ENCODE data around the gene HMCN1. TPM values are rescaled to one million over a fixed set of nuclear protein-coding genes. Genes with fewer than 3 reads are reported as not detected.

HMCN1 gene
- total RNA-seq, 1 donor, result under 0.01 TPM

DNA sequence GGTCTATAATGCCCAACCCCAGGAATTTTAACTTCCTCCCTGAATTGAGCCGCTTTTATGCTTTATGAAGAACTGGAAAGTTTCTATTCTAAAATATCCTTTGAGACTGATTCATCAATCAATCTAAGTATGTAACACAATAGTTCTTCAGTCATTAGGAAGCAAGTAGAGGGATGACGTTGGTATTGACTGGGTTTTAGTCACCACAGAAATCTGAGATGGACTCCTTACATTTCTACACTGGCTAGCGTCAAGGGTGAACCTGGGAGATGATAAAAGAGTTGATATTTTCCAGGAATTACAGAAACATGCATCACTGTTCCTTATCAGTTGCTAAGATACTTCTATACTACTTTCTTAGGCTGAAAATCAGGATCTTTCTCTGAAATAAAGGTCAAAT is 308.0 kb downstream of the HMCN1 start:
- no peaks in the 10 kb centered on the region for H3K27me3 ChIP-seq (ENCODE audit: insufficient read depth, low read length)
- no peaks in the 10 kb centered on the region for H3K9me3 ChIP-seq (ENCODE audit: low read depth, low read length)

DNA sequence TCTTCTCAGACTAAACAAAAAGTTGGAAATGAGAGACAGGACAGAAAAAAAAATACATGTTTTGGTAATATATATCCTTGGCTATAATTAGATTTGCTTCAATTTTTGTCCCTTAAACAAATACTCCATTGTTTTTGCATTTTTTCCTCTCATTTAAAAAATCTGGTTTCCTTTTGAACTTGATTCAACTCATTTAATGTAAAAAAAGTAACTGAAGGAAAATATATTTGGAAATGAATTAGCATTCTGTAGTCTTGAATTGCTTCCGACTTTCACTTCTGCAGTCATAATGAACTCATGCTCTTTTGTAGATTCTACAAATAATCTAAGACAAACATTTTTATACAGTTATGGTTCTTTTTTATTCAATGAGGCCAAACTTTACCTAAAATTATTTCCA is 309.1 kb downstream of the HMCN1 start:
- Histone ChIP-seq H3K4me3 (ENCODE audit: low read length) (no peak overlapping the region), H3K27me3 (ENCODE audit: insufficient read depth, low read length) (no peaks in the 10 kb centered on the region), H3K9me3 (ENCODE audit: low read depth, low read length) (no peaks in the 10 kb centered on the region), H3K4me1 (ENCODE audit: insufficient read depth, low read length) (no peaks in the 10 kb centered on the region)

More for the DNA sequence above, 308.0 kb downstream of the HMCN1 start:
- Histone ChIP-seq H3K4me3 (ENCODE audit: low read length) (no peak overlapping the region), H3K4me1 (ENCODE audit: insufficient read depth, low read length) (no peaks in the 10 kb centered on the region)

DNA sequence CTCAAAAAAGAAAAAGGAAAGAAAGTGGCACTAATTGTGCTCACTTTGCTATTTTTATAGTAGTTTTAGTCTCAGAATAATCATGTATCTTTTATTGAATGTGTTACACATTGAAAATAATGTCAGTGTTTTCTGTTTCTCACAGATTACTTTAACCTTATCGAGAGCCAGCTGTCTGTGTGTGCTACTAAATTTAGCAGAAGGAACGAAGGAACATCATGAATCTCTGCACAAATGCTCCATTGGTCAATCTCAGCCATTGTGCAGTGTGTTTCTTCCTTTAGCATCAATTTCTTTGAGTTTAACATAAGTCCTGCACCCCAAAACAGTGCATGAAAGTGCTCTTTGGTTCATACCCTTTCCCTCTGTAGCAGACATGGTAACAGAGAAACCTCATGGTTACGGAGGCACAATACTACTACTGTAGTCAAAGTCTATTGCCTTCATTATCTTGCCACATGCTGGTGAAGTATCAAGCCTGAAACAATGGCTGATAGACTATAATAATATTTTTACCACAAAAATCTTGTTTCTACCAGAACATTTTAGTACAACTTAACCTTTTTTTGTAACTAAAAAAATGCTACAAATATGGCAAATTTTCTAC is 310.0 kb downstream of the HMCN1 start:
- H3K4me1 ChIP-seq (ENCODE audit: insufficient read depth, low read length), result no peaks in the 10 kb centered on the region
- H3K27me3 ChIP-seq (ENCODE audit: insufficient read depth, low read length), result no peaks in the 10 kb centered on the region
- no peak overlapping the region for H3K4me3 ChIP-seq (ENCODE audit: low read length)
- no peaks in the 10 kb centered on the region for H3K9me3 ChIP-seq (ENCODE audit: low read depth, low read length)

DNA sequence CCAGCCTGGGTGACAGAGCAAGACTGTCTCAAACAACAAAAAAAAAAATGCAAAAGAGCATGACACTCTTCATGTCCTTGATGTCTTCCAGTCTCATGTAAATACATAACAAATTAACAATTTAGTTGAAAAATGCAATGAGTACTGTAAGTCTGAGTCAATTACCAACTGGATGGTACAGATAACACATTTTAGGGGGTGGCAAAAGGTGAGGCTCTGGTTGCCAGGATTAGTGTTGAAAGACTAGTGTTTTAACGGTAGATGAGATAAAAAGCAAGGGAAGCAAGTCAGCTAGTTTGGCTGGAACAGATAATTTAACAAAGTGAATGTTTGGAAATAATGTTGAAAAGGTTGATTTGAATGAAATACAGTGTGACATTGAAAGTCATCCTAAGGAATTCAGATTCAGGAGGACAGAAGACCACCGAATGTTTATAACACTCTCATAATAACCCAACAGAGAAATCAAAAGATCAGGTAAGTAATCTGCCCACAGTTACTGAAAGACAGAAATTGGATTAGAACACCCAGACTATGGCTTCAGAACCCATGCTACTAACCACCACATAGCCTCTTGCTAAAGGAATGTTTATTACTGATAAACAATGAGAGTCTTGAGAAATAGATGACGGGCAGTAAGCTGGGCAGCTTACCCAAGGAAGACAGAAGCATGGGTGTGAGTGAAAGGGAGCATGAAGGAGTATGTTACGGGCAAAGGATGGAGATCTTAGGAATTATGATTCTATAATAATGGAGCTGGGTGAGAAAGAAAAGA is 312.4 kb downstream of the HMCN1 start:
- Histone ChIP-seq H3K27me3 (ENCODE audit: insufficient read depth, low read length) (no peaks in the 10 kb centered on the region), H3K4me3 (ENCODE audit: low read length) (no peak overlapping the region), H3K4me1 (ENCODE audit: insufficient read depth, low read length) (no peaks in the 10 kb centered on the region)

DNA sequence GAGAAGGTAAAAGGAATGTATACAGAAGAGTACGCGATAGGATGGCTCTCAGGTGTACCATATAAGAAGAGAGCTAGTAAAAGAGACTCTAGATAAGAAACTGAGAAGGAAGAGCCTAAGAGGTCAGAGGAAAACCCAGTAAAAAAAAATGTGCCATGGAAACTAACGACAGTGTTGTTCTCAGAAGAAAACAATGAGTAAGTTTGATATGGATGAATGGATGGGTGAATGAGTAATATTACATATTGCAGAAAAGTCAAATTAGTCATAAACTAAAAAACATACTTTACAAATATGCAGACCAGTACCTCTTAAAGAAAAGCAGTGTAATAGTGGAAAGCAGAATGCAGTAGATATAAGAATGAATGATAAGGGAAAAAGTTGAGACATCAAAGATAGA is 316.2 kb downstream of the HMCN1 start:
- no peak overlapping the region for H3K4me3 ChIP-seq (ENCODE audit: low read length)
- H3K4me1 ChIP-seq (ENCODE audit: insufficient read depth, low read length), result no peaks in the 10 kb centered on the region
- no peaks in the 10 kb centered on the region for H3K9me3 ChIP-seq (ENCODE audit: low read depth, low read length)
- H3K27me3 ChIP-seq (ENCODE audit: insufficient read depth, low read length), result no peaks in the 10 kb centered on the region

More for the DNA sequence above, 312.4 kb downstream of the HMCN1 start:
- H3K9me3 ChIP-seq (ENCODE audit: low read depth, low read length), result no peaks in the 10 kb centered on the region

DNA sequence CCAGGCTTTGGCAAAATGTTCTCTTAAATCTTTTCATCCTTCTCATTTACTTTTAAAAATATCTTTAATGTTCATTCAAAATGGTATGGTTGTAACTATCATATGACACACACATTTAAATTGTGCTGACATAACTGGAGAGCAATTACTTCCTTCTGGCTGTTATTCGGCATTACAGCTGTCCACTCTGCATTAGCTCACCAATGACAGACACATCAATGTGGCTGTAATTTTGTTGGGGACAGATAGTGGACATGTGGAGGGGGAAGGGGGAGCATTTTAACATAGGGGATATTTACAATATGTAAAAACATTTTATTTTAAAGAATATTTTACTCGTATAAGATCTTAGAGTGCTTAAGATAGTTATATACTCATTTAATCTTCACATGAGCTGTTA is 319.8 kb downstream of the HMCN1 start:
- no peak overlapping the region for H3K4me3 ChIP-seq (ENCODE audit: low read length)
- H3K9me3 ChIP-seq (ENCODE audit: low read depth, low read length), result no peaks in the 10 kb centered on the region
- no peaks in the 10 kb centered on the region for H3K4me1 ChIP-seq (ENCODE audit: insufficient read depth, low read length)
- H3K27me3 ChIP-seq (ENCODE audit: insufficient read depth, low read length), result no peaks in the 10 kb centered on the region

DNA sequence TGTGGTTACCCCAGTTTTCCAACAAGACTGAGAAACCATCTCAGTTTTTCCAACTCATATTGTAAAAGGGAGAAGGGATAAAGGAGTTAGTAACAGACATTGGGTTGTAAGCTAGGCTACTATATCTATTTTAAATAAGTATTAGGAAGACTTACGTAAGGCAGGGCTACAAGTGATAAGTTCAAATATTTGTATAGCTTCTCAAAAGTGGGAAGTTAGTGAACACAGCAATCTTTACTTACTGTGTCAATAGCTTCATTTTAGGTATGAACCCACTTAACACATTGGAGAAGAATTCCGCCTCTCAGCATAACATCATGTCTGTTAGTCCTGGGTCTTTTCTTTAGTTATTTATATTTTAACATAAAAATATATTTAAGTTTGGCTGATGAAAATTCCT is 320.7 kb downstream of the HMCN1 start:
- Histone ChIP-seq H3K4me1 (ENCODE audit: insufficient read depth, low read length) (no peaks in the 10 kb centered on the region), H3K4me3 (ENCODE audit: low read length) (no peak overlapping the region), H3K27me3 (ENCODE audit: insufficient read depth, low read length) (no peaks in the 10 kb centered on the region), H3K9me3 (ENCODE audit: low read depth, low read length) (no peaks in the 10 kb centered on the region)

DNA sequence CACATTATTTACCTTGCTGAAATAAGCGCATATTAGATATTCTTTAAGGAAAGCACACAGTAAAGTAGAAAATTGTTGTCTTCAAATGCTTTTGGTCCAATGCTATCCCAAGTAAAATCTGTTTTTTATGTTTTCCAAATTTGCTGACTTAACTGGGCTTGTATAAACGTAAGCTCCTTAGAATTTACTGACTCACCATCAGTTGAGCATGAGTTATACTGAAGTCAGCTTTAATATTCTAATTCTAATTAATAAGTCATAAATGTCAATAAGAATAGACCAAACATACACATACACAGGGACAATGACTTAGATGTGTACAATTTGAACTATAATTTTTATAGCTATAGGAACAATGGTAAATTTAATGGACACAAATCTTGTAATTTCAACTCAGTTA is 321.7 kb downstream of the HMCN1 start:
- no peaks in the 10 kb centered on the region for H3K9me3 ChIP-seq (ENCODE audit: low read depth, low read length)
- H3K4me3 ChIP-seq (ENCODE audit: low read length), result no peak overlapping the region
- no peaks in the 10 kb centered on the region for H3K27me3 ChIP-seq (ENCODE audit: insufficient read depth, low read length)
- H3K4me1 ChIP-seq (ENCODE audit: insufficient read depth, low read length), result no peaks in the 10 kb centered on the region

DNA sequence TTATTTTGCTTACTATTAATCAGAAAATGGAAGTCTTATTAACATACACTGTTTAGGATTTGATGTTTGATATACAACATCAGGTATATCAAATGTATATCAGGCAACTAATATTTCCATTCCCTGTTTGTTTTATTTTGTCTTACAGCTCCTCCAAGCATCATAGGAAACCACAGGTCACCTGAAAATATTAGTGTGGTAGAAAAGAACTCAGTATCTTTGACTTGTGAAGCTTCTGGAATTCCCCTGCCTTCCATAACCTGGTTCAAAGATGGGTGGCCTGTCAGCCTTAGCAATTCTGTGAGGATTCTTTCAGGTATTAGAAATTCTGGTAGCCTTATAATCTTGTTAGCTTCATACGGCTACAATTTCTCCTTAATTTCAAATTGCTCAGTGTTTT is 322.9 kb downstream of the HMCN1 start:
- Histone ChIP-seq H3K9me3 (ENCODE audit: low read depth, low read length) (no peaks in the 10 kb centered on the region), H3K27me3 (ENCODE audit: insufficient read depth, low read length) (no peaks in the 10 kb centered on the region), H3K4me3 (ENCODE audit: low read length) (no peak overlapping the region), H3K4me1 (ENCODE audit: insufficient read depth, low read length) (no peaks in the 10 kb centered on the region)

DNA sequence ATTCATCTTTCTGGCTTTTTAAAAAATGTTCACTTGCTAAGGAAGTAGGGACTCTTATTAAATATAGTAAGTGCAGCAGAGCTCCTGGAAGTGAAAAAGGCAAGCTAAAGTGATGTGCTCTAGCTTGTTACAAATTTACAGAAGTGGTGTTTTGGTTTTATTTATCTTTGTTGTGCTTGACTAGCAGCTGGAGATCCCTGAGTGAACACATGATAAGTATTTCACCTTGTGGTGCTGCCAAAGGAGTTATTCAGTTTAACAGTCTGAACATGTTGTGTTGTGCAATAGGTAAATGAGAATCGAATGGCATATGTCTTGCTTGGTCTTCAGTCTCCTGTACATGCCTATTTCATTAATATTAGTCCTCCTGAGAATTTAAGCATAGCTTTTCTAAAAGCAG is 325.1 kb downstream of the HMCN1 start:
- H3K4me1 ChIP-seq (ENCODE audit: insufficient read depth, low read length), result no peaks in the 10 kb centered on the region
- H3K4me3 ChIP-seq (ENCODE audit: low read length), result no peak overlapping the region
- H3K9me3 ChIP-seq (ENCODE audit: low read depth, low read length), result no peaks in the 10 kb centered on the region
- H3K27me3 ChIP-seq (ENCODE audit: insufficient read depth, low read length), result no peaks in the 10 kb centered on the region

DNA sequence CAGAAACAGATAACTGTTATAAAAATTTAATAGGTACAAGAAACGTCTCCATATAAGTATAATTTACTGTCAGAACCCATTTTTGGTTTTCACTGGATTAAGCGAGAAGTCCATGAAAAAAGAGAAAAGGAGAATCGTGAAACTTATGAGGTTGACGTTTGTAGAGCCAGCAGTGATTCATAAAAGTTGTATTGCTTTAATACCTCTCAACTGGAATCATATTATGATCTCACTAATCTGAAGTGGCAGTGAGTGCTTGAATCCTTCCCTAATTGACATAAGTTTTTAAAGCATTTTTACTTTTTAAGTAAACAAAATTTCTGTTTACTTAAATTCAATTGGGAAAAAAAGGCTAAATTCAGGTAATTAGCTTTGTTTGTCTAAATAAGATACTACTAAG is 325.6 kb downstream of the HMCN1 start:
- Histone ChIP-seq H3K4me3 (ENCODE audit: low read length) (no peak overlapping the region), H3K4me1 (ENCODE audit: insufficient read depth, low read length) (no peaks in the 10 kb centered on the region), H3K9me3 (ENCODE audit: low read depth, low read length) (no peaks in the 10 kb centered on the region), H3K27me3 (ENCODE audit: insufficient read depth, low read length) (no peaks in the 10 kb centered on the region)

DNA sequence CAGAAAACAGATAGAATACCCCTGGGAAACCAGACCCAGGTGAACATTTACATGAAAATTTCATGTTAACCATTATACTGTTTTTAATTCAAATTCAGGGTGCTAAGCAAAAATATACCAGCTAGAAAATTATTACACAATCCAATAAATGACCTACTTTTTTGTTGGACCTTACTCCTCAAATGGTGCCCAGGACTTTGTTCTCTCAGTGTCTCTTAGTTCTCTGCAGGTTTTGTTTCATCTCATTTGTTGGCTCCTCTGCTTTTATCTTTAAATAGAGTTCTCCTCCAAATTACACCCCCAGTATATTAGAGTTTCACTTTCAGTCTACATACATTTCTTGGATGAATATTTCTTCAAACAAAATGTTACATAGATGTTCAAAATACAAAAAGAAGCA is 326.0 kb downstream of the HMCN1 start:
- Histone ChIP-seq H3K27me3 (ENCODE audit: insufficient read depth, low read length) (no peaks in the 10 kb centered on the region), H3K4me1 (ENCODE audit: insufficient read depth, low read length) (no peaks in the 10 kb centered on the region), H3K9me3 (ENCODE audit: low read depth, low read length) (no peaks in the 10 kb centered on the region), H3K4me3 (ENCODE audit: low read length) (no peak overlapping the region)

DNA sequence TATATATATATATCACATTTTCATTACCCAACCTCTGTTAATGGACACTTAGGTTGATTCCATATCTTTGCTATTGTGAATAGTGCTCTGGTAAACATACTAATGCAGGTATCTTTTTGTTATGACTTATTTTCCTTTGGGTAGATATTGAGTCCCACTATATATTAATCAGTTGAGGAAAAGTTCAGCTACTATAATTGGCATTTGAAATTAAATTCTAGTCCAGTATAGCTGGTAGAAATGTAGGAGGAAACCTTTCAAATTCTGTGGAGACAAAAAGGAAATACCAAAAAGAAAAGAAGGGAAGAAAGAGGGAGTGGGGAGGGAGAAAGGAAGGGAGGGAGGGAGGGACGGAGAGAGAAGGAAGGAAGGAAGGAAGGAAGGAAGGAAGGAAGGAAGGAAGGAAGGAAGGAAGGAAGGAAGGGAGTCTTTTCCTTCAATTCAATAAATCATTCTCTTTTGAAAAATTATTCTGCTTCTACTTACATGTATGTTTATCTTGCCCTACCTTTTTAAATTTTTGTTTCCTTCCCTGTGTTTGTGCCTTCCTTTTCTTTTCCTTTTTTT is 329.0 kb downstream of the HMCN1 start:
- Histone ChIP-seq H3K4me1 (ENCODE audit: insufficient read depth, low read length) (no peaks in the 10 kb centered on the region), H3K4me3 (ENCODE audit: low read length) (no peak overlapping the region), H3K27me3 (ENCODE audit: insufficient read depth, low read length) (no peaks in the 10 kb centered on the region), H3K9me3 (ENCODE audit: low read depth, low read length) (no peaks in the 10 kb centered on the region)

DNA sequence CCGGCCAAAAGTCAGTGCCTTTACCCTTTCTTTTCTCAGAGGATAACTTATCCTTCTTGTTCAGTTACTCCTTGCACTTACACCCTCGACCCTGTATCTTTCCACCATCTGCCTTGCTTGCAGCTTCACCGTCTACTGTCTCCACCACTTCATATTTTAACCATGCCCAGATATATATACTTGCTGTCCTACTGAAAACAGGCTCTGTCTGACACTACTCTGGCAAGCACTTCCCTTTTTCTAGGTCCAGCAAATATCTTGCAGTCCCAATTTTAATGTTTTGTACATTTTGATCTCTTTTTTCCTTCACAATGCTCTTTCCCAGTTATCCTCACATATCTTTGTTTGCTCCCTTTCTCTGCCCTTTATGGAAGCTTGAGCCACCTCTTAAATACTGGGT is 332.2 kb downstream of the HMCN1 start:
- Histone ChIP-seq H3K4me1 (ENCODE audit: insufficient read depth, low read length) (no peaks in the 10 kb centered on the region), H3K4me3 (ENCODE audit: low read length) (no peak overlapping the region), H3K27me3 (ENCODE audit: insufficient read depth, low read length) (no peaks in the 10 kb centered on the region), H3K9me3 (ENCODE audit: low read depth, low read length) (no peaks in the 10 kb centered on the region)

DNA sequence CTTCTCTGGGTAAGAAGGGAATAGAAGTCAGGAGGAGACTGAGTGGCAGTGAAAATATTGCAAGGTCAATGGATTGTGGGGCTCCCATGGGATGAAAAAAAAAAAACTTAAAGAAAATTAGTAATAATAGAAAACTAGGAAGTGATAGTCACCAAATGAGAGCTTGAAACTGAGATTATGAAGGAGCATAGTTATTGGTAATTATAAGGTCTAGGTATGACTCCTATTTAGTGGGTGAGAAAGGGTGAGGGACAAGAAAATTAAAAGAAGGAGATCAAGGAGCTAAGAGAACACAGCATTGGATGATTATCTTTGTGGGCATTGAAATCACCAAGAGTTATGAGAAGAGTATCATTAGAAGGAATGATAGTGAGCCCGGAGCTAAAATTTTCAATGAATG is 339.5 kb downstream of the HMCN1 start:
- no peaks in the 10 kb centered on the region for H3K4me1 ChIP-seq (ENCODE audit: insufficient read depth, low read length)
- no peaks in the 10 kb centered on the region for H3K27me3 ChIP-seq (ENCODE audit: insufficient read depth, low read length)
- no peaks in the 10 kb centered on the region for H3K9me3 ChIP-seq (ENCODE audit: low read depth, low read length)
- H3K4me3 ChIP-seq (ENCODE audit: low read length), result no peak overlapping the region

DNA sequence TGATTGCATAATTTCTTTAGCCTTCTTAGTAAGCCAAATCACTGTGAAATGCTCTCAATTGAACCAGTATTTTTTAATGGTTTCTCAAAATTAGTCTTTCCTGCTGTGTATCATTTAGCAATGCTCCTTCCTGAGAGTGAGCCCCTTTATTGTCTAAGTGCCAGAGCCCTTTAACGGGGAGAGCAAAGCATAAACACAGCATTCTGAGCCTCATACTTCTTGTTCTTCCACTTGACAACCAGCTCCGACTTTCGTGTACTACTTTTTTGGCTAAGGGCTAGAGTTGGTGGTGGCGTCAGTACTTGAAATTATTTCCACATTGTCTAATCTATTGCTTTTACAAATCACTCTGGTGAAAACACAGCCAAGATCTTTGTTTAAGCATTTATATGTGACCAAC is 341.8 kb downstream of the HMCN1 start:
- Histone ChIP-seq H3K4me3 (ENCODE audit: low read length) (no peak overlapping the region), H3K9me3 (ENCODE audit: low read depth, low read length) (no peaks in the 10 kb centered on the region), H3K27me3 (ENCODE audit: insufficient read depth, low read length) (no peaks in the 10 kb centered on the region), H3K4me1 (ENCODE audit: insufficient read depth, low read length) (no peaks in the 10 kb centered on the region)
